Suprapubic skin (tissue), 4 donors: ENCODE results near the gene GASK1B. TPM values are rescaled to one million over a fixed set of nuclear protein-coding genes. Genes with fewer than 3 reads are reported as not detected.

Experiments used
- DNase-seq, 2 donors: peaks; one replicate each; pipeline ENCODE4 v3.0.0-alpha.2; 2019; ENCODE audit warnings: low spot score in 2 of 2
- H3K27ac ChIP-seq: fragments of 200-600 bp; sonication (generic); one replicate; pipeline ENCODE4 v1.5.1; 2019
- H3K27me3 ChIP-seq: fragments of 200-600 bp; sonication (generic); one replicate; pipeline ENCODE4 v1.5.1; 2019
- H3K36me3 ChIP-seq: fragments of 200-600 bp; sonication (generic); one replicate; pipeline ENCODE4 v1.5.1; 2019
- H3K4me1 ChIP-seq: fragments of 200-600 bp; sonication (generic); one replicate; pipeline ENCODE4 v1.5.1; 2019
- H3K4me3 ChIP-seq: fragments of 200-600 bp; sonication (generic); one replicate; pipeline ENCODE4 v1.5.1; 2019; ENCODE audit warnings: mild to moderate bottlenecking
- H3K9me3 ChIP-seq: fragments of 200-600 bp; sonication (generic); one replicate; pipeline ENCODE4 v1.5.1; 2019
- CTCF ChIP-seq, 2 donors: fragments of 200-600 bp in 1 of 2; fragments of 450-650 bp in 1 of 2; sonication (generic) in 1 of 2; IDR thresholded peaks; one replicate each; pipeline ENCODE4 v1.5.1; 2016 to 2019; ENCODE audit warnings: antibody characterized with exemption in 2 of 2, mild to moderate bottlenecking in 1 of 2, moderate library complexity in 1 of 2
- EP300 ChIP-seq: sonication (generic); formaldehyde crosslinking; IDR thresholded peaks from one replicate; pipeline ENCODE4 v1.6.1; 2017; ENCODE audit warnings: antibody characterized with exemption
- POLR2A ChIP-seq, 2 donors: fragments of 450-650 bp; IDR thresholded peaks; one replicate each; pipeline ENCODE4 v1.6.1; 2017; ENCODE audit warnings: antibody characterized with exemption in 2 of 2, mild to moderate bottlenecking in 2 of 2, moderate library complexity in 2 of 2
- POLR2AphosphoS5 ChIP-seq, 3 donors: sonication (generic); formaldehyde crosslinking; IDR thresholded peaks; one replicate each; pipeline ENCODE4 v1.6.1; 2017; ENCODE audit warnings: antibody characterized with exemption in 3 of 3
- WGBS: methylation state at CpG from one replicate; pipeline ENCODE4 v1.1.5; 2018; 5-methylcytosine and 5-hydroxymethylcytosine counted together
- total RNA-seq, 4 donors: library from RNA; depleted of rRNA; stranded (reverse); fragments of >200 nt; gene quantifications; one replicate each; pipeline ENCODE4 v1.1.0, GENCODE V29; 2016

The GASK1B gene
- total RNA-seq, 4 donors from 2014 or later: 4.6 to 12.6 (median 7.6) TPM

GRCh38 chr4:158129694-158130093 is 43.1 kb downstream of the GASK1B start:
- Histone ChIP-seq H3K27ac (no peak overlapping the region), H3K4me3 (no peak overlapping the region), H3K9me3 (no peaks in the 10 kb centered on the region), H3K27me3 (no peaks in the 10 kb centered on the region), H3K4me1 (peaks cover 25% of the 10 kb centered on the region), H3K36me3 (no peaks in the 10 kb centered on the region)
- TF ChIP-seq EP300 (no peak), CTCF (IDR thresholded peaks at IDR 0.05) (no peak), POLR2AphosphoS5 (IDR thresholded peaks at IDR 0.05) (no peak), POLR2A (IDR thresholded peaks at IDR 0.05) (no peak)
- 80% methylated on average over 2 of the region's 2 CpGs for WGBS
- no peak for DNase-seq

- DNase-seq: no peak
- H3K4me1 ChIP-seq: peaks cover 25% of the 10 kb centered on the region
- 97% methylated on average over 5 of the region's 5 CpGs for WGBS
- no peaks in the 10 kb centered on the region for H3K9me3 ChIP-seq
- H3K4me3 ChIP-seq: no peak overlapping the region
- no peak overlapping the region for H3K27ac ChIP-seq
- no peaks in the 10 kb centered on the region for H3K27me3 ChIP-seq
- TF ChIP-seq POLR2AphosphoS5 (IDR thresholded peaks at IDR 0.05) (no peak), CTCF (IDR thresholded peaks at IDR 0.05) (no peak), POLR2A (IDR thresholded peaks at IDR 0.05) (no peak), EP300 (no peak)
- no peaks in the 10 kb centered on the region for H3K36me3 ChIP-seq
These were observed 44.3 kb downstream of the GASK1B start for GRCh38 chr4:158128540-158128939.

GRCh38 chr4:158125310-158125709 is 47.5 kb downstream of the GASK1B start:
- 79% methylated on average over 1 of the region's 1 CpG for WGBS
- Histone ChIP-seq H3K36me3 (no peaks in the 10 kb centered on the region), H3K27ac (no peak overlapping the region), H3K4me3 (no peak overlapping the region), H3K27me3 (no peaks in the 10 kb centered on the region), H3K9me3 (no peaks in the 10 kb centered on the region), H3K4me1 (peaks cover 9% of the 10 kb centered on the region)
- no peak for DNase-seq
- TF ChIP-seq POLR2AphosphoS5 (IDR thresholded peaks at IDR 0.05) (no peak), CTCF (IDR thresholded peaks at IDR 0.05) (no peak), POLR2A (IDR thresholded peaks at IDR 0.05) (no peak), EP300 (no peak)

Other genes with a start within 250 kb of the GASK1B start
- gene TMEM144, start 37.5 kb upstream of the GASK1B start, total RNA-seq: 1 to 10 TPM; 3.7 to 9.3 (median 6.2) TPM